ENCODE measurements around the gene IDH3G. TPM values are rescaled to one million over a fixed set of nuclear protein-coding genes. Genes with fewer than 3 reads are reported as not detected.

The IDH3G gene
- total and polyA plus RNA-seq, 2 experiments from 2014 or later = 99.8 to 110 TPM

DNA sequence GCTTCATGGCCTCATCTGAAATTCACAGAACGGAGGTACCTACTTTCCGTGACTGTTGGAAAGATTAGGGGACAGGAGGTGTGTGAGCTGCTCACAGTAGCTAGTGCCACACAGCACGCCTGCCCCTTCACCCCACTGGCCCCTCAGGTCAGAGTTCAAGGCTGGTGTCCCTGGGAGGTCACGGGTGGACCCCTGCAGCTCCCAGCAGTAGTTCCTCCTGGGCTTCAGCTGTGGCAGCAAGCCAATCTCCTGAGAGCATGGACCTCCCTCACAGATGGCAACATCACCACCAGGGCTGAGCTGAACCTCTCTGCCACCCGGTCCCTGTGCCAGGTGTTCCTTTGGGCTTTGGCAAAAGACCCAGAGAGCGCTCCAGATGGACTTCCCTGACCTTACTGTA is 1.8 kb downstream of the IDH3G start:
- H3K9me3 ChIP-seq (ENCODE audit: low read depth) = no peaks in the 10 kb centered on the region
- H3K4me1 ChIP-seq (ENCODE audit: low read depth) = no peaks in the 10 kb centered on the region
- H3K4me3 ChIP-seq = no peak overlapping the region
- H3K27ac ChIP-seq = no peak overlapping the region
- H3K27me3 ChIP-seq = no peaks in the 10 kb centered on the region
- no peak for DNase-seq (ENCODE audit: low read depth in 1 of 2, low spot score in 1 of 2)
- TF ChIP-seq, protein P1, sequence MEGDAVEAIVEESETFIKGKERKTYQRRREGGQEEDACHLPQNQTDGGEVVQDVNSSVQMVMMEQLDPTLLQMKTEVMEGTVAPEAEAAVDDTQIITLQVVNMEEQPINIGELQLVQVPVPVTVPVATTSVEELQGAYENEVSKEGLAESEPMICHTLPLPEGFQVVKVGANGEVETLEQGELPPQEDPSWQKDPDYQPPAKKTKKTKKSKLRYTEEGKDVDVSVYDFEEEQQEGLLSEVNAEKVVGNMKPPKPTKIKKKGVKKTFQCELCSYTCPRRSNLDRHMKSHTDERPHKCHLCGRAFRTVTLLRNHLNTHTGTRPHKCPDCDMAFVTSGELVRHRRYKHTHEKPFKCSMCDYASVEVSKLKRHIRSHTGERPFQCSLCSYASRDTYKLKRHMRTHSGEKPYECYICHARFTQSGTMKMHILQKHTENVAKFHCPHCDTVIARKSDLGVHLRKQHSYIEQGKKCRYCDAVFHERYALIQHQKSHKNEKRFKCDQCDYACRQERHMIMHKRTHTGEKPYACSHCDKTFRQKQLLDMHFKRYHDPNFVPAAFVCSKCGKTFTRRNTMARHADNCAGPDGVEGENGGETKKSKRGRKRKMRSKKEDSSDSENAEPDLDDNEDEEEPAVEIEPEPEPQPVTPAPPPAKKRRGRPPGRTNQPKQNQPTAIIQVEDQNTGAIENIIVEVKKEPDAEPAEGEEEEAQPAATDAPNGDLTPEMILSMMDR (IDR thresholded peaks at IDR 0.05; ENCODE audit: low read depth, low read length) = no peak
- no peaks in the 10 kb centered on the region for H3K36me3 ChIP-seq

DNA sequence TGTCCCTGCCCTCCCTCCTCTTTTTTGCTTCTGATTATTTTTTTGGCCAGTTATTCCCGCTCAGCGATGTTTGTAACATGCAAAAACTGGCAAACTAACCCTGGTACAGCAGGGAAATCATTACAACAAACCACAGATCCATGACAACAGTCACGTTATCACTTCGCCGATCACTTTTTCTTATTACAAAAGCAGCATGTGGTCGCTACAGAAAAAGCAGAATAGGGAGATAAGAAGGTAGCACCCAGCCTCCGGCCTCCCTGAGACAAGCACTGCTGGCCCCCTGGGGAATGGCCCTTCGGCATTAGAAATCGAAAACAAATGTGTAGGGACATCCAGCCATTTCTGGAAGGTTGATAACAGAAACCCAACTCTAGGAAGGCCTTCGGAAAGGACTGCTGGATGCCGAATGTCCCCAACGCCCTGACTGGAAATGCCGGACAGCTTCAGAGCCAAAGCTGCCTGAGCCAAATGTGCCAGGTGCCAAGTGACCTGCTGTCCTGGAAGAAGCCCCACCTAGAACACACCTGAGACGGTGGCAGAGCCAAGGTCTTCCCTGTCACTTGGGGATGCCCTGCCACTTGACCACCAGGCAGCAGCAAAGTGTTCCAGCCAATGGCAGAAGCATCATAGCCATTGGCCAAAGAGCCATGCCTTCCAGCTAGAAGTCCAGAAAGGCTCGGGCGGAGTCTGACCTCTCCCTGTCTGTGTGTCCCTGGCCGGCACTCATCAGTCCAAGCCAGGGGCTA is 2.9 kb downstream of the IDH3G start:
- TF ChIP-seq, protein P1 (IDR thresholded peaks at IDR 0.05; ENCODE audit: low read depth, low read length) = no peak
- Histone ChIP-seq H3K9me3 (ENCODE audit: low read depth) (no peaks in the 10 kb centered on the region), H3K36me3 (no peaks in the 10 kb centered on the region), H3K27ac (no peak overlapping the region), H3K4me1 (ENCODE audit: low read depth) (no peaks in the 10 kb centered on the region), H3K4me3 (no peak overlapping the region), H3K27me3 (no peaks in the 10 kb centered on the region)
- DNase-seq (ENCODE audit: low read depth in 1 of 2, low spot score in 1 of 2) = no peak

DNA sequence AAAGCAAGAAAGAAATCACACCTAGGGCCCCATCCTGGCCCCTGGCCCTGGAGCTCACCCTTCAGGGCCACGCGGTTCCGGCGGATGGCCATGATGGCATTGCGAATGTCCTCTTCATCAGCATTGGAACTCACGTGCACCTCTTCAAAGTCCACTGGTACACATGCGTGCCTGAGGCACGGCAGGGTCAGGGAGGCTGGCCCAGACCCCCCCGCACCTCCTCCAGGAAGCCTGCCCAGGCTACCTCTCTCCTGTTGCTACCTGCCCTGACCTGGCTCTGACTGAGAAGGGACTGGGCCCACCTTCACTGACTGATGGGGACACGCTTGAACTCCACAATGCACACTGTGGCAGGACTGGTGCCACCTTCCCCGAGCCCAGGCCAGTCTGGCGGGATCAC is 4.5 kb downstream of the IDH3G start:
- no peak for DNase-seq (ENCODE audit: low read depth in 1 of 2, low spot score in 1 of 2)
- Histone ChIP-seq H3K27ac (no peak overlapping the region), H3K4me3 (no peak overlapping the region), H3K36me3 (no peaks in the 10 kb centered on the region), H3K4me1 (ENCODE audit: low read depth) (no peaks in the 10 kb centered on the region), H3K27me3 (no peaks in the 10 kb centered on the region), H3K9me3 (ENCODE audit: low read depth) (no peaks in the 10 kb centered on the region)
- TF ChIP-seq, protein P1 (IDR thresholded peaks at IDR 0.05; ENCODE audit: low read depth, low read length) = no peak

DNA sequence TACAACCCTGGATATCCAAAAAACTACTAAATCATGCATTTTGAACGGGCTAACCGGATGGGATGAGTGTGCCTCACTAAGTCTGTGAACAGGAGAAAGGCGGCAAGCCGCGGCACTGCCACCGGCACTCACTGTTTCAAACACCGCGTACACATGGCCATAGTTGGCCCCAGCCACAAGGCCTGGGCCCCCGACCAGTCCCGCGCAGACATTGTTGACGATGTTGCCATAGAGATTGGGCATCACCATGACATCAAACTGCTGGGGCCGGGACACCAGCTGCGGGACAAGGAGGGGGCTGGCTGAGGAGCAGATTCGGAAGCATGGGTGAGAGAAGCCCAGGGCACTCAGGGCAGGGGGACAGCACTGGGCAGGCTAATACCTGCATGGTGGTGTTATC is 7.5 kb downstream of the IDH3G start:
- no peak overlapping the region for H3K27ac ChIP-seq
- H3K36me3 ChIP-seq = no peaks in the 10 kb centered on the region
- H3K4me3 ChIP-seq = no peak overlapping the region
- TF ChIP-seq, protein P1 (IDR thresholded peaks at IDR 0.05; ENCODE audit: low read depth, low read length) = no peak
- no peaks in the 10 kb centered on the region for H3K27me3 ChIP-seq
- H3K9me3 ChIP-seq (ENCODE audit: low read depth) = no peaks in the 10 kb centered on the region
- DNase-seq (ENCODE audit: low read depth in 1 of 2, low spot score in 1 of 2) = no peak
- H3K4me1 ChIP-seq (ENCODE audit: low read depth) = no peaks in the 10 kb centered on the region

DNA sequence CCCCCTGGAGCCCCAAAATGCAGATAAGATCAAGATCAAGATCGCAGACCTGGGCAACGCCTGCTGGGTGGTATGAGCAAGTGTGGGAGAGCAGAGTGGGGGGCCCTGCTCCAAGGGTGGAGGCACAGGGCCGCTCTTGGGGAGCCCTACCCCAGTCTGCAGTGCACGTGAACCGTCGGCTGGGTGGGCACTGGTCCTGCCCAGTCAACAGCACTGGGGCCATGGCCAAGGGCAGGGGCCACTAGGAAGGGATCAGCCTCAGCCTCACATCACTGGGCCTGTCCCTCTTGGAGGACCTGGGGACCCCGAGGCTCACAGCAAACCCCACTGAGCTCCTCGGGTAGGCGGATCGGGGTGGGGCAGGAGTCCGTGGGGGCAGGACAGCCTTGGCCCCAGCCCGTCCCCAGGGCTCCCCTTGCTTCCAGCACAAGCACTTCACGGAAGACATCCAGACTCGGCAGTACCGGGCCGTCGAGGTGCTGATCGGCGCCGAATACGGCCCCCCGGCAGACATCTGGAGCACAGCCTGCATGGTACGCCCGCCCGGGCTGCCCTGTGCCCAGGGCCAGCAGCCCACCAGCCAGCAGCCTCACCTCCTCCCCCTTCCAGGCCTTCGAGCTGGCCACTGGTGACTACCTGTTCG is 9.7 kb downstream of the IDH3G start:
- H3K4me3 ChIP-seq = no peak overlapping the region
- no peaks in the 10 kb centered on the region for H3K27me3 ChIP-seq
- no peaks in the 10 kb centered on the region for H3K9me3 ChIP-seq (ENCODE audit: low read depth)
- TF ChIP-seq, protein P1 (IDR thresholded peaks at IDR 0.05; ENCODE audit: low read depth, low read length) = no peak
- no peak overlapping the region for H3K27ac ChIP-seq
- no peaks in the 10 kb centered on the region for H3K36me3 ChIP-seq
- H3K4me1 ChIP-seq (ENCODE audit: low read depth) = no peaks in the 10 kb centered on the region
- no peak for DNase-seq (ENCODE audit: low read depth in 1 of 2, low spot score in 1 of 2)
